ENCODE data around the gene ANGPTL8. TPM values are rescaled to one million over a fixed set of nuclear protein-coding genes. Genes with fewer than 3 reads are reported as not detected.

ANGPTL8 gene
- total and polyA plus RNA-seq, 10 of the 15 experiments (the other 5 are each of a cell fraction or from before 2014, with no cell fraction given), result not detected

GRCh38 chr19:11279505-11280236, 40.3 kb downstream of the ANGPTL8 start:
- H3K4me3 ChIP-seq, result no peak overlapping the region
- peak; percentile 86 for DNase-seq (ENCODE audit: low read depth, low spot score)
- ChIA-PET CTCF (interaction anchor here (0.6 to 1.5 kb wide), 5 partner anchors 14 to 98 kb away, joined by 3 to 4 read pairs (median 4); partner anchors contain the start of gene DOCK6), RAD21 (ENCODE audit: unreplicated experiment) (interaction anchor here (1.0 kb wide), 1 partner anchor 10 kb away, joined by 5 read pairs; no protein-coding TSS in a partner anchor), SMC1A (ENCODE audit: uncharacterized antibody, unreplicated experiment) (interaction anchor here (1.5 kb wide), 1 partner anchor 203 kb away, joined by 3 read pairs; no protein-coding TSS in a partner anchor), POLR2A (interaction anchor here (0.6 to 0.7 kb wide), 3 partner anchors 49 to 192 kb away, joined by 4 to 9 read pairs (median 8); no protein-coding TSS in a partner anchor)
- no peaks in the 10 kb centered on the region for H3K27me3 ChIP-seq (replicated peaks in 1 of 2; ENCODE audit: control insufficient read depth in 2 of 2, insufficient read depth in 2 of 2, low read length in 1 of 2)
- BruUV-seq (replicated peaks), result no TSS peak
- no peaks in the 10 kb centered on the region for H4K20me1 ChIP-seq (ENCODE audit: control insufficient read depth, insufficient read depth)
- no peak overlapping the region for H3K9ac ChIP-seq (ENCODE audit: control insufficient read depth, insufficient read depth, low read length)
- FAIRE-seq, result peak; percentile 74
- peak; percentile 88 for ATAC-seq
- 10% methylated on average over 5 of the region's 5 CpGs for WGBS (ENCODE audit: insufficient coverage, insufficient replicate concordance, low lambda C conversion rate, missing lambda C conversion rate)
- H3K9me3 ChIP-seq (replicated peaks; ENCODE audit: control insufficient read depth, insufficient read depth, low read length), result no peaks in the 10 kb centered on the region; the same call in 2 of the 3 replicates
- peak overlapping the region; percentile 56; the same call in 1 of the 2 replicates for H3K27ac ChIP-seq (ENCODE audit: control insufficient read depth, insufficient read depth)
- H3K4me2 ChIP-seq (ENCODE audit: control insufficient read depth, insufficient read depth), result peak overlapping the region; percentile 74
- H3K36me3 ChIP-seq (ENCODE audit: control insufficient read depth in 2 of 2, insufficient read depth in 2 of 2, low read length in 1 of 2), result no peaks in the 10 kb centered on the region
- peak overlapping the region; percentile 74 for H2AFZ ChIP-seq (ENCODE audit: control insufficient read depth, low read depth, low read length)
- in situ Hi-C loops (cut with MboI), result no loop called here
- peaks cover 9% of the 10 kb centered on the region for H3K4me1 ChIP-seq (ENCODE audit: control insufficient read depth, insufficient read depth, low read length)
- intact Hi-C loops (cut with micrococcal nuclease; ENCODE audit: unreplicated experiment), result no loop called here
- H3K79me2 ChIP-seq (ENCODE audit: control insufficient read depth, insufficient read depth, low read length), result no peaks in the 10 kb centered on the region
- TF ChIP-seq IKZF2 (IDR thresholded peaks at IDR 0.05) (peak; percentile 92 to 95), SIX5 (IDR thresholded peaks at IDR 0.05; ENCODE audit: low read depth, low read length, severe bottlenecking) (no peak), RUNX3 (IDR thresholded peaks at IDR 0.05; ENCODE audit: low read length) (peak; percentile 99), IRF4 (IDR thresholded peaks at IDR 0.05; ENCODE audit: low read depth, low read length) (peak; percentile 49; the same call in 1 of the 2 replicates), MTA3 (IDR thresholded peaks at IDR 0.05; ENCODE audit: borderline replicate concordance, low read length) (peak; percentile 80; the same call in 1 of the 2 replicates), NFYA (IDR thresholded peaks at IDR 0.05; ENCODE audit: borderline replicate concordance, low read depth, low read length) (no peak), ATF2 (IDR thresholded peaks at IDR 0.05; ENCODE audit: low read length) (peak; percentile 61; the same call in 1 of the 2 replicates), MTA2 (IDR thresholded peaks at IDR 0.05; ENCODE audit: low read depth) (peak; percentile 45; the same call in 1 of the 2 replicates), PRDM15 (CRISPR knock-in tag; IDR thresholded peaks at IDR 0.05) (no peak), STAT1 (conservative IDR thresholded peaks at IDR 0.05) (no peak), ZNF274 (IDR thresholded peaks at IDR 0.05; ENCODE audit: insufficient read depth, insufficient read length) (no peak), PAX5 (IDR thresholded peaks at IDR 0.05; ENCODE audit: borderline replicate concordance, low read depth, low read length) (peak; percentile 62; the same call in 1 of the 2 replicates), BCL3 (IDR thresholded peaks at IDR 0.05; ENCODE audit: borderline replicate concordance, insufficient read depth, low read depth, low read length, poor library complexity, severe bottlenecking) (peak; percentile 47), POLR2AphosphoS2 (IDR thresholded peaks at IDR 0.05; ENCODE audit: low read depth, low read length) (no peak), ATF7 (IDR thresholded peaks at IDR 0.05; ENCODE audit: low read depth) (peak; percentile 56; the same call in 1 of the 2 replicates), ETV6 (conservative IDR thresholded peaks at IDR 0.05 in 1 of 2, IDR thresholded peaks at IDR 0.05 in 1 of 2; ENCODE audit: borderline replicate concordance in 1 of 2, low read depth in 1 of 2) (peak in 1 of 2 experiments; percentile 77; a peak in 2 of 4 replicates), RAD21 (IDR thresholded peaks at IDR 0.05; ENCODE audit: insufficient read depth, low read depth, low read length) (no peak)

Data from GM12878 (cell line).